Measurements from ENCODE around the gene AK3.
A peak's percentile ranks its signal among the peaks of the same experiment; 100 is the strongest.
"Not testable (repeated sequence)": the region's sequence is repeated elsewhere in the genome, so short reads cannot be mapped to it uniquely, and the experiment has no call there.

The AK3 gene

GRCh38 chr9:4665357-4665756 is 75.6 kb downstream of the AK3 start:
- DNase-seq (ENCODE audit: low read depth): no peak

- DNase-seq (ENCODE audit: low read depth): no peak
These were observed 77.0 kb downstream of the AK3 start for GRCh38 chr9:4663956-4664355.

- DNase-seq (ENCODE audit: low read depth): no peak
These were observed 77.8 kb downstream of the AK3 start for GRCh38 chr9:4662989-4663792.

GRCh38 chr9:4662108-4662988 is 78.7 kb downstream of the AK3 start, which contains the start of gene PLPP6:
Gene PLPP6, plus strand, starts transcription at chr9:4662294. Its CDS starts 82 bp downstream, at chr9:4662376.
- DNase-seq (ENCODE audit: low read depth): peak; percentile 60

- DNase-seq (ENCODE audit: low read depth): no peak
These were observed 79.4 kb downstream of the AK3 start for GRCh38 chr9:4661611-4662010.

- DNase-seq (ENCODE audit: low read depth): no peak
These were observed 79.8 kb downstream of the AK3 start for GRCh38 chr9:4661165-4661564.

GRCh38 chr9:4660665-4661064 is 80.3 kb downstream of the AK3 start:
- not testable (repeated sequence) for DNase-seq (ENCODE audit: low read depth)
